Activated CD4-positive, CD25-positive, alpha-beta regulatory T cell treated with anti-CD3 and anti-CD28 coated beads, Interleukin-2, amount 50 U/mL, for 24 hours (primary cell): ENCODE results near the gene HMGCR.

Source experiments
- ATAC-seq, 2 donors: fragments of 150-1000 bp; cut with Tn5 transposase; one replicate each; pipeline ENCODE4 v1.10.0; 2021; ENCODE audit warnings: mild to moderate bottlenecking in 1 of 2, moderate library complexity in 1 of 2

The HMGCR gene

DNA sequence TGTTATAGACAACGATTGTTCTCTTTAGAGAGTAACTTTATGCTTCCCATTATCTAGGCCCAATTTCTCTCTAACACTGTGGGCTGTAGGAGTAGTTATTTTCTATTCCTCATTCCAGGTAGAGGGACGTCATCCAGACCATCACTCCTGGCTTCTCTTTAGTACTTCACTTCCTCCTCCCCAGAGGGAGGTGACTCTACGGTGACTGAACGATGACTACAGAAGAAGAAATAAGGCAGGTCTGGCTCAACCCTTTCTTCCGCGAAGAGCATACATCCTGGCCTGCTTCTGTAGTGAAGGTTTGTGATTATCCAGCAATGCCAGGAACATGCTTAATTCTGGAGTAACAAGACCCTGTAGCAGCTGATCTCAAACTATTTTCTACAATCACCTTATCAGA, 50.8 kb downstream of the HMGCR start:
- no peak for ATAC-seq

DNA sequence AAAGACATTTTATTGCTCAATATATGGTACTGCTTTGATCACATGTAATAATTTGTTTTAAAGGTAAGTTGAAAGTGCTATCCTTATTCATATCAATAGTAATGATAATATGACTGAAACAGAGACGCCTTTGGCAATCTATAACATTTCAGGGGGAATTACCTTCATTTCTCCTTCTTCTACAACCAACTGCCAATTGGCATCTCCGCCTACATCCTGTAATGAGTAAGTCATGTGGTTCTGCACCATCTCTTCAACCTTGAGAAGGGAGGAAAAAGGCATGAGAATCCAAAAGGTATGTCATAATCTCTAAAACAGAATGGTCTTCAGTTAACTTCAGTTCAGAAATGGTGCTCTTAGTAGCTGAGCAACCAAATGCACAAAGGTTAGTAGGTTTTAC, 52.4 kb downstream of the HMGCR start:
- peak; percentile 76 to 85 for ATAC-seq

- ATAC-seq: no peak
These were observed 58.3 kb downstream of the HMGCR start for GRCh38 chr5:75395277-75395676.

DNA sequence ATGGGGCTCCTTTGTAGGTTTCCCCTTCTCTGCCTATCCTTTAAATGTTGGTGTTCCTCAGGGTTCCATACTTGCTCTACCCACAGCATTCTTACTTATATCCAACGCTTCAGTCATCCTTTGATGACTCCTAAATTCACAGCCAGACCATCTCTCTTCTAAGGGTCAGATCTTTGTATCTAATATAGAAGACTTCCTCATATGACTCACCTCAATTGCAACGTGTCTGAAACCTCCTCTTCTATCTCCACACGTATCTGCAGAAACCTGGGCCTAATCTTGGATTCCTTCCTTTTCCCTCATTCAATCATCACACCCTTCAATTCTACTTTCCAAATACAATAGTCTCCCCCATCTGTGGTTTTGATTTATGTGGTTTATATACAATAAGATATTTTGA, 68.3 kb downstream of the HMGCR start:
- ATAC-seq: no peak
